Measurements from ENCODE around the gene FCER1G. TPM values are rescaled to one million over a fixed set of nuclear protein-coding genes. Genes with fewer than 3 reads are reported as not detected.
A peak's percentile ranks its signal among the peaks of the same experiment; 100 is the strongest.

FCER1G gene
- total RNA-seq, 1 donor from 2014 or later = not detected

- no peaks in the 10 kb centered on the region for H3K9me3 ChIP-seq (ENCODE audit: low read depth)
- peak within 1 kb of the TSS; percentile 94 for H3K4me2 ChIP-seq
- peaks cover 10% of the 10 kb centered on the region for H3K27me3 ChIP-seq
- H3K36me3 ChIP-seq = no peaks in the 10 kb centered on the region
- peaks cover 3% of the 10 kb centered on the region for H3K27me3 Mint-ChIP-seq (ENCODE audit: insufficient read depth, low read depth)
- no peak within 1 kb of the TSS for H3K27ac ChIP-seq
- H3K9me3 Mint-ChIP-seq = no peaks in the 10 kb centered on the region
- peak within 1 kb of the TSS; percentile 99 for H3K27ac Mint-ChIP-seq
- peaks cover 20% of the 10 kb centered on the region for H3K36me3 Mint-ChIP-seq
- H3K4me3 ChIP-seq = peak within 1 kb of the TSS; percentile 82
- H3K4me1 ChIP-seq = no peaks in the 10 kb centered on the region
- peaks cover 24% of the 10 kb centered on the region for H3K4me1 Mint-ChIP-seq
- peak within 1 kb of the TSS; percentile 49 for H3K9ac ChIP-seq
- no peaks in the 10 kb centered on the region for H3K79me2 ChIP-seq (ENCODE audit: low read depth)
- peak; percentile 90 for DNase-seq (ENCODE audit: low spot score)
- H2AFZ ChIP-seq (replicated peaks) = peak within 1 kb of the TSS; percentile 98
- no peak for TF ChIP-seq EZH2 (IDR thresholded peaks at IDR 0.05)
- TF ChIP-seq CTCF (IDR thresholded peaks at IDR 0.05) = peak; percentile 21
- no peak for TF ChIP-seq EZH2phosphoT487 (IDR thresholded peaks at IDR 0.05)
- H4K20me1 ChIP-seq (ENCODE audit: low read depth) = no peaks in the 10 kb centered on the region
- H3F3A ChIP-seq (ENCODE audit: low read depth) = peaks cover 10% of the 10 kb centered on the region
- peak within 1 kb of the TSS; percentile 99 for H3K4me3 Mint-ChIP-seq
Measured at GRCh38 chr1:161177112-161177935, 37.8 kb upstream of the FCER1G start, which contains the start of gene B4GALT3. B4GALT3 (minus strand) TSS chr1:161177507; CDS start chr1:161176060, 1,447 bp downstream.

GRCh38 chr1:161177936-161178244 lies 37.2 kb upstream of the FCER1G start:
- no peaks in the 10 kb centered on the region for H3K79me2 ChIP-seq (ENCODE audit: low read depth)
- peak overlapping the region; percentile 94 for H3K4me2 ChIP-seq
- no peaks in the 10 kb centered on the region for H3K36me3 ChIP-seq
- no peaks in the 10 kb centered on the region for H3K9me3 ChIP-seq (ENCODE audit: low read depth)
- Mint-ChIP-seq H3K27ac (peak overlapping the region; percentile 16), H3K4me1 (peaks cover 24% of the 10 kb centered on the region), H3K36me3 (peaks cover 17% of the 10 kb centered on the region), H3K4me3 (peak overlapping the region; percentile 99), H3K27me3 (ENCODE audit: insufficient read depth, low read depth) (peaks cover 3% of the 10 kb centered on the region), H3K9me3 (no peaks in the 10 kb centered on the region)
- H3K9ac ChIP-seq = no peak overlapping the region
- H4K20me1 ChIP-seq (ENCODE audit: low read depth) = no peaks in the 10 kb centered on the region
- no peaks in the 10 kb centered on the region for H3K4me1 ChIP-seq
- no peak for DNase-seq (ENCODE audit: low spot score)
- H3F3A ChIP-seq (ENCODE audit: low read depth) = peaks cover 10% of the 10 kb centered on the region
- peak overlapping the region; percentile 98 for H2AFZ ChIP-seq (replicated peaks)
- peaks cover 10% of the 10 kb centered on the region for H3K27me3 ChIP-seq
- no peak overlapping the region for H3K27ac ChIP-seq
- TF ChIP-seq EZH2phosphoT487 (IDR thresholded peaks at IDR 0.05) = no peak
- TF ChIP-seq EZH2 (IDR thresholded peaks at IDR 0.05) = no peak
- TF ChIP-seq CTCF (IDR thresholded peaks at IDR 0.05) = no peak
- peak overlapping the region; percentile 82 for H3K4me3 ChIP-seq

GRCh38 chr1:161179698-161180097 lies 35.4 kb upstream of the FCER1G start:
- Mint-ChIP-seq H3K36me3 (peaks cover 10% of the 10 kb centered on the region), H3K4me1 (peaks cover 24% of the 10 kb centered on the region), H3K27ac (no peak overlapping the region), H3K4me3 (no peak overlapping the region), H3K9me3 (no peaks in the 10 kb centered on the region), H3K27me3 (ENCODE audit: insufficient read depth, low read depth) (peaks cover 8% of the 10 kb centered on the region)
- H3K4me2 ChIP-seq = no peak overlapping the region
- no peak for DNase-seq (ENCODE audit: low spot score)
- TF ChIP-seq EZH2phosphoT487 (IDR thresholded peaks at IDR 0.05) = no peak
- no peak for TF ChIP-seq CTCF (IDR thresholded peaks at IDR 0.05)
- no peak for TF ChIP-seq EZH2 (IDR thresholded peaks at IDR 0.05)
- no peaks in the 10 kb centered on the region for H3K79me2 ChIP-seq (ENCODE audit: low read depth)
- no peaks in the 10 kb centered on the region for H4K20me1 ChIP-seq (ENCODE audit: low read depth)
- no peaks in the 10 kb centered on the region for H3K4me1 ChIP-seq
- no peak overlapping the region for H3K4me3 ChIP-seq
- peaks cover 10% of the 10 kb centered on the region for H3K27me3 ChIP-seq
- no peak overlapping the region for H3K9ac ChIP-seq
- H3K9me3 ChIP-seq (ENCODE audit: low read depth) = no peaks in the 10 kb centered on the region
- H3K27ac ChIP-seq = no peak overlapping the region
- no peak overlapping the region for H2AFZ ChIP-seq (replicated peaks)
- H3F3A ChIP-seq (ENCODE audit: low read depth) = peaks cover 10% of the 10 kb centered on the region
- no peaks in the 10 kb centered on the region for H3K36me3 ChIP-seq
